HEK293 (cell line): Measurements from ENCODE around the gene SNRPD3.

Experiments
- GLI2 ChIP-seq: fragments of 450-650 bp; formaldehyde crosslinking; IDR thresholded peaks from 2 replicates; pipeline ENCODE4; 2017; ENCODE audit warnings: missing biosample characterization, missing genetic modification characterization, low read depth, borderline replicate concordance
- GLIS1 ChIP-seq: fragments of 450-650 bp; formaldehyde crosslinking; IDR thresholded peaks from 2 replicates; pipeline ENCODE4 v1.5.1; 2016; ENCODE audit warnings: missing biosample characterization, missing genetic modification characterization
- MZF1 ChIP-seq: fragments of 450-650 bp; formaldehyde crosslinking; IDR thresholded peaks from 2 replicates; pipeline ENCODE4 v1.5.1; 2017; ENCODE audit warnings: missing biosample characterization, missing genetic modification characterization, borderline replicate concordance
- SALL2 ChIP-seq: fragments of 450-650 bp; formaldehyde crosslinking; IDR thresholded peaks from 2 replicates; pipeline ENCODE4 v1.5.0; 2017; ENCODE audit warnings: missing biosample characterization, mild to moderate bottlenecking, missing genetic modification characterization, borderline replicate concordance
- SETDB1 ChIP-seq: IDR thresholded peaks from one replicate; pipeline ENCODE4 v1.6.1; 2017; ENCODE audit warnings: mild to moderate bottlenecking, low read length, moderate library complexity, mixed read lengths; ENCODE audit not compliant: insufficient read length
- TRIM28 ChIP-seq: IDR thresholded peaks from 2 replicates; pipeline ENCODE4 v1.6.1; 2011; ENCODE audit warnings: low read length, control low read depth, borderline replicate concordance
- TSHZ1 ChIP-seq: fragments of 450-650 bp; formaldehyde crosslinking; IDR thresholded peaks from 2 replicates; pipeline ENCODE4 v1.5.1; 2016; ENCODE audit warnings: missing biosample characterization, missing genetic modification characterization, borderline replicate concordance
- WT1 ChIP-seq: fragments of 450-650 bp; formaldehyde crosslinking; IDR thresholded peaks from 2 replicates; pipeline ENCODE4 v1.5.1; 2016; ENCODE audit warnings: missing biosample characterization, missing genetic modification characterization
- ZFP3 ChIP-seq: fragments of 450-650 bp; formaldehyde crosslinking; IDR thresholded peaks from 2 replicates; pipeline ENCODE4 v1.5.1; 2016; ENCODE audit warnings: low read depth, missing biosample characterization, missing genetic modification characterization
- ZFP69B ChIP-seq: fragments of 450-650 bp; formaldehyde crosslinking; IDR thresholded peaks from 2 replicates; pipeline ENCODE4 v1.5.1; 2016; ENCODE audit warnings: missing biosample characterization, missing genetic modification characterization
- ZNF138 ChIP-seq: fragments of 450-650 bp; formaldehyde crosslinking; IDR thresholded peaks from 2 replicates; pipeline ENCODE4 v1.5.1; 2016; ENCODE audit warnings: missing biosample characterization, missing genetic modification characterization, borderline replicate concordance
- ZNF146 ChIP-seq: fragments of 450-650 bp; formaldehyde crosslinking; IDR thresholded peaks from 2 replicates; pipeline ENCODE4 v1.5.1; 2016; ENCODE audit warnings: missing biosample characterization, missing genetic modification characterization
- ZNF19 ChIP-seq: fragments of 450-650 bp; formaldehyde crosslinking; IDR thresholded peaks from 2 replicates; pipeline ENCODE4; 2016; ENCODE audit warnings: missing biosample characterization, missing genetic modification characterization, low read depth
- ZNF248 ChIP-seq: fragments of 450-650 bp; formaldehyde crosslinking; IDR thresholded peaks from 2 replicates; pipeline ENCODE4 v1.5.1; 2017; ENCODE audit warnings: missing biosample characterization, missing genetic modification characterization
- ZNF404 ChIP-seq: fragments of 450-650 bp; formaldehyde crosslinking; IDR thresholded peaks from 2 replicates; pipeline ENCODE4 v1.5.1; 2017; ENCODE audit warnings: missing biosample characterization, missing genetic modification characterization
- ZNF473 ChIP-seq: fragments of 450-650 bp; formaldehyde crosslinking; IDR thresholded peaks from 2 replicates; pipeline ENCODE4 v1.5.1; 2017; ENCODE audit warnings: missing biosample characterization, missing genetic modification characterization
- ZNF529 ChIP-seq: fragments of 450-650 bp; formaldehyde crosslinking; IDR thresholded peaks from 2 replicates; pipeline ENCODE4 v1.5.1; 2017; ENCODE audit warnings: missing genetic modification characterization, missing biosample characterization; ENCODE audit not compliant: insufficient replicate concordance
- ZNF555 ChIP-seq: fragments of 450-650 bp; formaldehyde crosslinking; conservative IDR thresholded peaks from 2 replicates; pipeline ENCODE4 v1.5.1; 2017; ENCODE audit warnings: missing biosample characterization, mild to moderate bottlenecking, missing genetic modification characterization, inconsistent platforms
- ZNF600 ChIP-seq: fragments of 450-650 bp; formaldehyde crosslinking; IDR thresholded peaks from 2 replicates; pipeline ENCODE4 v1.5.1; 2016; ENCODE audit warnings: missing biosample characterization, missing genetic modification characterization
- ZNF629 ChIP-seq: fragments of 450-650 bp; formaldehyde crosslinking; IDR thresholded peaks from 2 replicates; pipeline ENCODE4 v1.5.1; 2017; ENCODE audit warnings: missing biosample characterization, missing genetic modification characterization
- ZNF658 ChIP-seq: fragments of 450-650 bp; formaldehyde crosslinking; IDR thresholded peaks from 2 replicates; pipeline ENCODE4; 2016; ENCODE audit warnings: missing biosample characterization, missing genetic modification characterization
- ZNF704 ChIP-seq: fragments of 450-650 bp; formaldehyde crosslinking; IDR thresholded peaks from 2 replicates; pipeline ENCODE4 v1.5.1; 2016; ENCODE audit warnings: missing biosample characterization, missing genetic modification characterization
- ZNF747 ChIP-seq: fragments of 450-650 bp; formaldehyde crosslinking; IDR thresholded peaks from 2 replicates; pipeline ENCODE4 v1.5.1; 2016; ENCODE audit warnings: missing biosample characterization, missing genetic modification characterization
- ZNF776 ChIP-seq: fragments of 450-650 bp; formaldehyde crosslinking; IDR thresholded peaks from 2 replicates; pipeline ENCODE4 v1.5.0; 2017; ENCODE audit warnings: missing biosample characterization, missing genetic modification characterization, borderline replicate concordance
- ZNF777 ChIP-seq: fragments of 450-650 bp; formaldehyde crosslinking; IDR thresholded peaks from 2 replicates; pipeline ENCODE4 v1.5.1; 2017; ENCODE audit warnings: missing biosample characterization, missing genetic modification characterization, borderline replicate concordance
- ZNF785 ChIP-seq: fragments of 450-650 bp; formaldehyde crosslinking; IDR thresholded peaks from 2 replicates; pipeline ENCODE4 v1.5.1; 2016; ENCODE audit warnings: missing biosample characterization, missing genetic modification characterization
- TF ChIP-seq, protein P1 (sequence below): fragments of 450-650 bp; formaldehyde crosslinking; IDR thresholded peaks from 2 replicates; pipeline ENCODE4 v1.5.1; 2016; ENCODE audit warnings: missing biosample characterization, missing genetic modification characterization
- TF ChIP-seq, protein P2 (sequence below): fragments of 450-650 bp; formaldehyde crosslinking; IDR thresholded peaks from 2 replicates; pipeline ENCODE4 v1.5.1; 2016; ENCODE audit warnings: missing biosample characterization, missing genetic modification characterization
- TF ChIP-seq, protein P3 (sequence below): fragments of 450-650 bp; formaldehyde crosslinking; IDR thresholded peaks from 2 replicates; pipeline ENCODE4 v1.5.1; 2016; ENCODE audit warnings: missing biosample characterization, missing genetic modification characterization

SNRPD3 gene

GRCh38 chr22:24554313-24555164 lies 1.3 kb upstream of the SNRPD3 start, which contains the start of gene GUCD1 (continued):
- TF ChIP-seq, protein P1, sequence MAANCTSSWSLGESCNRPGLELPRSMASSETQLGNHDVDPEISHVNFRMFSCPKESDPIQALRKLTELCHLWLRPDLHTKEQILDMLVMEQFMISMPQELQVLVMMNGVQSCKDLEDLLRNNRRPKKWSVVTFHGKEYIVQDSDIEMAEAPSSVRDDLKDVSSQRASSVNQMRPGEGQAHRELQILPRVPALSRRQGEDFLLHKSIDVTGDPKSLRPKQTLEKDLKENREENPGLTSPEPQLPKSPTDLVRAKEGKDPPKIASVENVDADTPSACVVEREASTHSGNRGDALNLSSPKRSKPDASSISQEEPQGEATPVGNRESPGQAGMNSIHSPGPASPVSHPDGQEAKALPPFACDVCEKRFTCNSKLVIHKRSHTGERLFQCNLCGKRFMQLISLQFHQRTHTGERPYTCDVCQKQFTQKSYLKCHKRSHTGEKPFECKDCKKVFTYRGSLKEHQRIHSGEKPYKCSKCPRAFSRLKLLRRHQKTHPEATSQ (tag by site-specific recombination) = no peak
- TF ChIP-seq ZNF404 = no peak
- TF ChIP-seq ZFP69B (tag by site-specific recombination) = peak; percentile 84
- TF ChIP-seq, protein P2, sequence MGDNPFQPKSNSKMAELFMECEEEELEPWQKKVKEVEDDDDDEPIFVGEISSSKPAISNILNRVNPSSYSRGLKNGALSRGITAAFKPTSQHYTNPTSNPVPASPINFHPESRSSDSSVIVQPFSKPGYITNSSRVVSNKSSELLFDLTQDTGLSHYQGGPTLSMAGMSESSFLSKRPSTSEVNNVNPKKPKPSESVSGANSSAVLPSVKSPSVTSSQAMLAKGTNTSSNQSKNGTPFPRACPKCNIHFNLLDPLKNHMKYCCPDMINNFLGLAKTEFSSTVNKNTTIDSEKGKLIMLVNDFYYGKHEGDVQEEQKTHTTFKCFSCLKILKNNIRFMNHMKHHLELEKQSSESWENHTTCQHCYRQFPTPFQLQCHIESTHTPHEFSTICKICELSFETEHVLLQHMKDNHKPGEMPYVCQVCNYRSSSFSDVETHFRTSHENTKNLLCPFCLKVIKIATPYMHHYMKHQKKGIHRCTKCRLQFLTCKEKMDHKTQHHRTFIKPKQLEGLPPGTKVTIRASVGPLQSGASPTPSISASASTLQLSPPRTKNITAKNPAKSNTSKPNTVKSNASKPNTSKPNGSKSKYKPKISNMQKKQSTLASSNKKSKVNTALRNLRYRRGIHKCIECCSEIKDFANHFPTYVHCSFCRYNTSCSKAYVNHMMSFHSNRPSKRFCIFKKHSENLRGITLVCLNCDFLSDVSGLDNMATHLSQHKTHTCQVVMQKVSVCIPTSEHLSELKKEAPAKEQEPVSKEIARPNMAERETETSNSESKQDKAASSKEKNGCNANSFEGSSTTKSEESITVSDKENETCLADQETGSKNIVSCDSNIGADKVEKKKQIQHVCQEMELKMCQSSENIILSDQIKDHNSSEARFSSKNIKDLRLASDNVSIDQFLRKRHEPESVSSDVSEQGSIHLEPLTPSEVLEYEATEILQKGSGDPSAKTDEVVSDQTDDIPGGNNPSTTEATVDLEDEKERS (tag by site-specific recombination) = no peak
- no peak for TF ChIP-seq ZNF747 (tag by site-specific recombination)
- no peak for TF ChIP-seq ZNF600 (tag by site-specific recombination)
- no peak; the same call in 1 of the 2 replicates for TF ChIP-seq WT1 (tag by site-specific recombination)
- TF ChIP-seq ZNF248 = no peak
- TF ChIP-seq SETDB1 = no peak
- TF ChIP-seq TSHZ1 (tag by site-specific recombination) = no peak
- TF ChIP-seq MZF1 (tag by site-specific recombination) = no peak
- no peak for TF ChIP-seq ZNF473 (tag by site-specific recombination)
- TF ChIP-seq ZNF658 (tag by site-specific recombination) = no peak
- TF ChIP-seq SALL2 (tag by site-specific recombination) = no peak
- no peak for TF ChIP-seq TRIM28
- TF ChIP-seq GLI2 (tag by site-specific recombination) = no peak
- no peak for TF ChIP-seq ZNF555 (tag by site-specific recombination)
- no peak for TF ChIP-seq ZNF146
- no peak for TF ChIP-seq ZNF629 (tag by site-specific recombination)
- no peak for TF ChIP-seq ZNF704
- TF ChIP-seq ZNF138 (tag by site-specific recombination) = no peak
- TF ChIP-seq ZFP3 (tag by site-specific recombination) = no peak
- TF ChIP-seq, protein P3, sequence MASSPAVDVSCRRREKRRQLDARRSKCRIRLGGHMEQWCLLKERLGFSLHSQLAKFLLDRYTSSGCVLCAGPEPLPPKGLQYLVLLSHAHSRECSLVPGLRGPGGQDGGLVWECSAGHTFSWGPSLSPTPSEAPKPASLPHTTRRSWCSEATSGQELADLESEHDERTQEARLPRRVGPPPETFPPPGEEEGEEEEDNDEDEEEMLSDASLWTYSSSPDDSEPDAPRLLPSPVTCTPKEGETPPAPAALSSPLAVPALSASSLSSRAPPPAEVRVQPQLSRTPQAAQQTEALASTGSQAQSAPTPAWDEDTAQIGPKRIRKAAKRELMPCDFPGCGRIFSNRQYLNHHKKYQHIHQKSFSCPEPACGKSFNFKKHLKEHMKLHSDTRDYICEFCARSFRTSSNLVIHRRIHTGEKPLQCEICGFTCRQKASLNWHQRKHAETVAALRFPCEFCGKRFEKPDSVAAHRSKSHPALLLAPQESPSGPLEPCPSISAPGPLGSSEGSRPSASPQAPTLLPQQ (tag by site-specific recombination) = peak; percentile 82
- 0 out of 2 replicates have a peak, but pooled peaks have one; percentile 17 for TF ChIP-seq GLIS1
- TF ChIP-seq ZNF19 (tag by site-specific recombination) = no peak
- TF ChIP-seq ZNF777 = no peak
- no peak for TF ChIP-seq ZNF776 (tag by site-specific recombination)
- TF ChIP-seq ZNF785 (tag by site-specific recombination) = no peak
- no peak for TF ChIP-seq ZNF529
